Muscle of back (tissue), 11 donors: Measurements from ENCODE around the gene SND1. TPM values are rescaled to one million over a fixed set of nuclear protein-coding genes. Genes with fewer than 3 reads are reported as not detected.

Experiments used
- DNase-seq, 3 donors: peaks; one replicate each; pipeline versions ENCODE4 v3.0.0 to v3.0.0-alpha.2; 2013
- polyA plus RNA-seq, 10 donors: library from polyadenylated mRNA; unstranded; fragments of 120-200 nt; gene quantifications; one replicate each; pipeline ENCODE4 v1.2.1, GENCODE V29; 2013; ENCODE audit not compliant: insufficient read length in 10 of 10

The SND1 gene
- polyA plus RNA-seq, 10 donors: 79.0 to 120 (median 98.4) TPM

GRCh38 chr7:128017862-128018845, 366.2 kb downstream of the SND1 start:
- DNase-seq: no peak

DNA sequence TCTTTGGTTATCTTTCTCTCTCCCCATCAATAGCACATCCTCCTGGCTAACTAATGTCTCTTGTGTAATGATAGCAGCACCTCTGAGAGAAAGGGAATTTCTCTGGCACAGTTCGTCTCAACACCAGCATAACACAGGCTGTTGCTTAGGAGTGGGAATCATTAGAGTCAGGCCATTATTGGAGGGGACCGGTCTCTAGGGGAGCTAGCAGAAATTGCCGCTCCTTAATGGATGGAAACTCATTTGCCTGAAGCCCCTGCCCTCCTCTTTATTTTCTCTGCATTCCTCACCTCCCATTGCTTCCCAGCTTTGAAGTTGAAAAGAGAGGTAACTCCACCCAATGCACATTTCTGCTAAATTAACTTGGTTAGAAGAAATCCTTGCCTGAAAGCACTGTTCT, 367.3 kb downstream of the SND1 start:
- no peak for DNase-seq

DNA sequence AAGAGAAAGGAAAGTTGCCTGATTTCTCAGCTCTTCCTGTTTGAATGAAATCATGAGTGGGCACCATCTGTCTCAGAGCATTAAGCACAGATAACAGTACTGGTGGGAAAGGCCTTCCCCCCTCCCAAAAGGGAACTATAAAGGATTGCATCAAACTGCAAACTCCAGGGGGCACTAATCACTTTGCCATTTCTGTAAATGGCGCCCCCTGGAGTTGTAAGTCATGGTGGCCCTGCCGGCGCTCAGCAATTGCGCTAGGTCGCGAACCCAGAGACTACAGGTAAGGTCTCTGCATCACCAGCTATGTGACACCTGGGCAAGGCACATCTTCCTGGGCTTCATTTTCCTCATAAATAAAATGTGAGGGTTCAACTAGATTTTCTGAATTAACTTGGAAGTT, 368.2 kb downstream of the SND1 start:
- DNase-seq: no peak

DNA sequence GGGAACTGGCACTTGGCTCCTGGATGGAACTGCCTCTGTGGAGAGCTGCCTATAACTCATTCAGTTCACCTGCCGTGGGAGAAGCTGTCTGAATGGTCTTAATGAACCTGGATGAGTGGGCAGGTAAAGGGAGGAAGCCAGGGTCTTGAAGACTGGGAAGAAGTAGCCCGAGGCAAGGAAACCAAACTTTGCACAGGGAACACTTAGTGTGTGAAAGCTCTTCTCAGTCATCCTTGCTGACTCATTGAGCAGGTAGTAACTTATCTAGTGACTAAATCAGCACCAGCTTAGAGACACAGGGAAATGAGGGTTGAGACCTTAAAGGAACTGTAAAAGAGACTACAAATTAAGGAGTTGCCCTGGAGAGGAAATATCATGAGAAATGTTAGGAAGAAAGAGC, 369.4 kb downstream of the SND1 start:
- DNase-seq: no peak

DNA sequence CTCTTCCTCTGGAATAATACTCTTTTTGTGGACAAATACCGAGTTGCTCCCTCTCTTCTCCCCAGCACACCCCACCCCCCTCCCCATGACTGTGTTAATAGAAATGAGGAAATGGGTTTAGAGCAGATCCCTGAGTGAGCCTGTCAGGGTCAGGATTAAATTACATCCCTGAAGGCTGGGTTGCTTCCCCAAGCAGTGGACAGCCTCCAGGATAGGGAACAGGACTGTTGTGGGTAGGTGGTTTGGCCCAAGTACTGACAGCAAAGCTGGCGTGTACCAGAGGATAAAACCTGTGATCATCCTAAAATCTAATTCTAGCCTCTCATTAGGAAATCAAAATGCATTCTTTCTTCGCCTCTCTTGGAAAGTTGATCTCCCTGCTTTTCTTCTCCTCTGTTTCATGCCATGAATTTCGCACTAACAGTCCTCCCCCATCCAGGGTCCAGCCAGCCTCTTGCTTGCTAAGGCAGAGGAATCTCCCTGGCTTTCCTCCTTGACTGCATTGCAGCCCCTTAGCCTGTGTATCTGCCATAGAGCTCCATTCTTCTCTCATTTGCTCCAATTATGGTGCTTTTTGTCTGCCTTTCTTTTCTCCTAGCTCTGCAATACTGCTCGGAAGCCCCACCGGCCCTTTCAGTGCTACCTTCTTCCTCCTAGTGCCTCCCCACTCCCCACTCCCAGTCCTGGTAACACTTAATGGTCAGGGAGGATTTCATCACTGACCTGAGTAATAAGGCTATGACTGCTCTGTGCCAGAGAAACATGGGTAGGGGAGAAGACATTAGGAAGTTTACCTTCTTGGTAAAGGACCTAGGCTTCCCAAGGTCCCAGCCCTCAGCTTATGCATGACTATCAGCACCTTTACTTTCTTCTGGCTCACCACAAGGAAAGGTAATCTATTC, 370.9 kb downstream of the SND1 start:
- DNase-seq: peak in 1 of 3 donors; percentile 43

DNA sequence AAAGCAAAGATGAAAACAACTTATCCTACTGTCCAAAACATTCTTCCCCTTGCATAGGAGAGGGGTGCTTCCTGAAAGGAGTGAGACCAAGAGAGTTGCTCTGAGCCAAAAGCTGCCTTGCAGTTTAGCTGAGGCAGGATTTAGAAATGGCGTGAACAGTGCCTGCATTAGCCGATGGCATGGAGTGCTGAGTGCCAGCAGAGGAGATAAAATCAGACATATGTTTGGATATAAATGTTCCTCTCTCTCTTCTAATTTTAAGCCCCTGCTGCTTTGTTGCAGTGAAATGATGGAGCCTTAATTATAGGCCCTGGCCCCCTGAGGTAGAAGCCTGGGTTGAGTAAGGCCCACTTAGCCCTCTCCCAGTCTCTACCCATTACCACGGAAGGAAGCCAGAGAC, 372.2 kb downstream of the SND1 start:
- DNase-seq: no peak

- DNase-seq: peak in 1 of 3 donors; percentile 46
Observed at GRCh38 chr7:128025380-128025779, 373.4 kb downstream of the SND1 start.

- no peak for DNase-seq
Observed at GRCh38 chr7:128025819-128026218, 373.8 kb downstream of the SND1 start.

- no peak for DNase-seq
Observed at GRCh38 chr7:128026551-128026950, 374.6 kb downstream of the SND1 start.

GRCh38 chr7:128027485-128027980, 375.5 kb downstream of the SND1 start:
- DNase-seq: no peak

DNA sequence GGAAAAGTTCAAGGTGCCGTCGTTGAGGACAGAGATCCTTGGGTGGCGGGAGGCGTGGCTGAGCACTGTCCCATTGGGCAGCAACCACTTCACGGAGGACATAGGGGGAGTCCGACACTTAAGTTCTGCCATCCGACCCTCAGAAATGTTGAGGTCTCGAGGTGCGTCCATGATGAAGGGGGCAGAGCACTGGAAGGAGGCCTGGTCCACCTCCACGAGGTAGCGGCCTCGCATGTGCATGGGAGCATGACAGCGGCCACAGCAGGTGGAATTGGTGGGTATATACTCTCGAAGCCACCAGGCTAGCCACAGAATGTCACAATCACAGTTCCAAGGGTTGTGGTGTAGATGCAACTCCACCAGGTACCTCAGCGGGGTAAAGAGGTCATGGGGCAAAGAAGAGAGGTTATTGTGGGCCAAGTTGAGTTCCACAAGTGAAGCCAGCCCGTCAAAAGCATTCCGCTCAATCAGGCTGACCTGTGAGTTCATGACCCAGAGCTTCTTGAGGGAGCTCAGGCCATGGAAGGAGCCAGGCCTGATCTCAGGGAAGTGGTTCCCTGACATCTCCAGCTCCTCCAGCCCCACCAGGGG, 377.5 kb downstream of the SND1 start:
- no peak for DNase-seq

- no peak for DNase-seq
Observed at GRCh38 chr7:128030263-128030653, 378.3 kb downstream of the SND1 start.

GRCh38 chr7:128030654-128031611, 378.9 kb downstream of the SND1 start, which contains the start of gene LRRC4:
TSS of gene LRRC4 (minus strand) at chr7:128031437. CDS start at chr7:128030640, 797 bp downstream.
- DNase-seq: peak in 2 of 3 donors; percentile 49 to 77

- peak; percentile 64 to 88 (median 83) for DNase-seq
Observed at GRCh38 chr7:128031901-128032604, 380.1 kb downstream of the SND1 start.

DNA sequence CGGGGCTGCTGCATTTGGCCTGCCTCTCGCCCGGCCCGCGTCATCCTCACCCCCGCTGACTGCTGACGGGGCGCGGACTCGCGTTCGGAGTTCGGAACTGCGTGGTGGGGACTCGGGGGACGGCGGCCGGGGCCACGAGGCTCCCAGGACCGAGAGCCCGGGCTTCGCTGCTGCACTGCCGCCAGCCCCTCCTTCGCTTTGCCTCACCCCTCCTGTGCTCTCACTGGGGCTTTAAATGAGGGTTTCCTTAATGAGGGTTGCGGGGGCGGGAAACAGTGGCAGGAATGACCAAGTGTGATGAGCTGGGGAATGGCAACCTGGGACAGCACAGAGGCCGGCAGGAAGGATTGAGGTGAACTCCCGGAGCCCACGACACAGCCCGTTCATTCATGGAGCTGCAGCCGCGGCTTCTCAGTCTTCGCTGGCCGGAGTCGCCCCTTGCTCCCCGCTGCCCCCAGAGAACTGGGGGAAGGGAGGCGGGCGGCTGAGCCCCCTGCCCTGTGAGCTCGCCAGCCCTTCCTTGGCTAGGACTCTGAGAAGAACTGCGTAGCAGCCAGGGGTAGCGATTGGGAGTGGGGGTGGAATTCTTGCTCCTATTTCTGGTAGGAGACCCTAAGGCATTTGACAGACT, 380.7 kb downstream of the SND1 start:
- peak in 2 of 3 donors; percentile 19 to 64 for DNase-seq

DNA sequence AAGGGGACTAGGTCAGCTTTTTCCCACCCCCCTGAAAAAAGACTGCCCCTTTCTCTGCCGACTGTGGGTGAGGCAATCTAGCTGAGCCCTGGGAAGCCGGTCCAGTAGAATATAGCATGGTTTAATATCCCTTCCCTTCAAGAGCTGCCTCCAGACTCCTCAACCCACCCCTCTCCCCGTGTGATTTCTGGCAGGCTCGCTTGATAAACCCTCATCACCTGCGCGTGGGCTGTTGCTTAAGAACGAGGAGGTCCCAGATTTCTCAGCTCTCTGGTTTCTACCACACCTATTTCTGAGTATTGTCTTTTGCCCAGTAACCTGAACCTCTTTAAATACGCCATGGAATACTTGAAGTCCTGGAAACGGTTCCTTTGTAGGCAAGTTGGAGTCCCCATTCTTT, 381.3 kb downstream of the SND1 start:
- DNase-seq: no peak

GRCh38 chr7:128034825-128035224, 382.8 kb downstream of the SND1 start:
- no peak for DNase-seq

GRCh38 chr7:128035712-128036111, 383.7 kb downstream of the SND1 start:
- no peak for DNase-seq

DNA sequence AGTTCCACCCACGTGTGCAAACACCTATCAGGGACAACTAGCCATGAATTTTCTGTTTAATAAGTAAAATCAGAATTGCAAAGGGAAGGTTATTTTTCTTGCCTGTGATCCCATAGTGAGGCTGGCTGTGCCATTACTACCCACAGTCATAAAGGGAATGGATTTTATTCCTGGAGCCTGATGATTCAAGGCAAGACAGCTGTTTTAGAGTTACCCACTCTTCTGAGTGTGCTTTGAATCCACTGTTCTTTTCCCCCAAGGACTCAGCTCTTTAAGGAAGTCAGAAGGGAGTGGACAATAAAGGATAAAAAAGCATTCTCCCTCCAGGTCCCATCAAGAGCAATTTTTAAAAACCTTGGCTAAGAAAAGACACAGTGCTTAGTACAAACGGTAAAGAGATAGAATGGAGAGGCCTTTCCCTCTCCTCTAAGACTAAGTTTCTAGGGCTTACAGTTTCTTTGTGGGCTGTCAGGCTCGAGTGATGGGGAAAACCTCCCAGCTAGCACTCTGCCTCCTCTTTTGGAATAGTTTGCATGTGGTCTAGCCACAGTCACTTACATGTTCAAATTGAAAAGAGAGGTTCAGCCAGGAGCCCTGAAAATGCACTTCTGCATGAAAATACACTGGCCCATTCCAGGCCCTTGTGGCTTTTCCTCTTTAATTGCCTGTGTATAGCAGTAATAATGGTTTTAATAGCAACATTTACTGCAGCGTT, 384.4 kb downstream of the SND1 start:
- DNase-seq: no peak
